WTC11 (cell line): ENCODE measurements around the gene HDAC9. TPM values are rescaled to one million over a fixed set of nuclear protein-coding genes. Genes with fewer than 3 reads are reported as not detected.

Experiments used
- ATAC-seq: fragments of 200-7000 bp; cut with Tn5 transposase; 2 replicates; pipeline ENCODE4 v1.10.0; 2021; ENCODE audit warnings: mild to moderate bottlenecking, moderate library complexity
- CTCF ChIA-PET: fragments of 300-600 bp; sonication (Branson Sonifier 250); formaldehyde crosslinking; loops from one replicate; lab custom pipeline; 2021; ENCODE audit warnings: antibody characterized with exemption; lab: Charles Lee
- POLR2A ChIA-PET: fragments of 350-600 bp; sonication (Branson Sonifier 250); formaldehyde crosslinking; loops from one replicate; lab custom pipeline; 2021; ENCODE audit warnings: antibody characterized with exemption; lab: Charles Lee
- DNase-seq: peaks from one replicate; pipeline ENCODE4 v3.0.0; 2021; ENCODE audit warnings: low spot score
- H3K27ac Mint-ChIP-seq: 2 replicates; pipeline ENCODE4 v1.8.0; 2021; ENCODE audit warnings: mixed read lengths
- H3K27me3 Mint-ChIP-seq: 2 replicates; pipeline ENCODE4 v1.8.0; 2021; ENCODE audit warnings: low read depth, mild to moderate bottlenecking, moderate library complexity, mixed read lengths
- H3K36me3 Mint-ChIP-seq: 2 replicates; pipeline ENCODE4 v1.8.0; 2021; ENCODE audit warnings: mixed read lengths
- H3K4me1 Mint-ChIP-seq: 2 replicates; pipeline ENCODE4 v1.8.0; 2022; ENCODE audit warnings: mixed read lengths
- H3K4me3 Mint-ChIP-seq: 2 replicates; pipeline ENCODE4 v1.8.0; 2021; ENCODE audit warnings: mild to moderate bottlenecking, moderate library complexity, mixed read lengths
- H3K9me3 Mint-ChIP-seq: 2 replicates; pipeline ENCODE4 v1.8.0; 2021; ENCODE audit warnings: mixed read lengths
- AFF4 ChIP-seq: sonication (generic); formaldehyde crosslinking; IDR thresholded peaks from 2 replicates; pipeline ENCODE4 v1.8.1; 2023; ENCODE audit warnings: mild to moderate bottlenecking, missing genetic modification reagents, borderline replicate concordance
- CREB1 ChIP-seq: sonication (generic); formaldehyde crosslinking; IDR thresholded peaks from 2 replicates; pipeline ENCODE4 v1.8.0; 2023; ENCODE audit warnings: mild to moderate bottlenecking, missing genetic modification reagents
- CTCF ChIP-seq: fragments of 200-600 bp; IDR thresholded peaks from 2 replicates; pipeline ENCODE4 v1.8.0; 2022; ENCODE audit warnings: antibody characterized with exemption
- ESRRA ChIP-seq: sonication (generic); formaldehyde crosslinking; IDR thresholded peaks from 2 replicates; pipeline ENCODE4 v1.8.1; 2022; ENCODE audit warnings: mild to moderate bottlenecking, missing genetic modification reagents, borderline replicate concordance
- FOXP4 ChIP-seq: sonication (generic); formaldehyde crosslinking; IDR thresholded peaks from 2 replicates; pipeline ENCODE4 v1.8.0; 2022; ENCODE audit warnings: mild to moderate bottlenecking, missing genetic modification reagents
- GRHL2 ChIP-seq: fragments of 250-450 bp; sonication (Bioruptor Pico); IDR thresholded peaks from 2 replicates; pipeline ENCODE4 v1.8.0; 2022; ENCODE audit warnings: mild to moderate bottlenecking, moderate library complexity; ENCODE audit not compliant: insufficient replicate concordance, severe bottlenecking
- IRF1 ChIP-seq: sonication (generic); formaldehyde crosslinking; IDR thresholded peaks from 2 replicates; pipeline ENCODE4 v1.8.0; 2023; ENCODE audit warnings: missing genetic modification reagents
- KAT7 ChIP-seq: sonication (generic); formaldehyde crosslinking; IDR thresholded peaks from 2 replicates; pipeline ENCODE4 v1.8.1; 2023; ENCODE audit warnings: missing genetic modification reagents, mild to moderate bottlenecking, borderline replicate concordance
- MXD4 ChIP-seq: fragments of 250-450 bp; sonication (Bioruptor Pico); IDR thresholded peaks from 2 replicates; pipeline ENCODE4 v1.8.0; 2021; ENCODE audit warnings: mild to moderate bottlenecking, moderate library complexity, borderline replicate concordance
- NR1H2 ChIP-seq: sonication (generic); formaldehyde crosslinking; IDR thresholded peaks from 2 replicates; pipeline ENCODE4 v1.9.0; 2021; ENCODE audit warnings: mild to moderate bottlenecking, moderate library complexity, missing genetic modification reagents
- SMAD3 ChIP-seq: sonication (generic); formaldehyde crosslinking; IDR thresholded peaks from 2 replicates; pipeline ENCODE4 v1.8.0; 2022; ENCODE audit warnings: missing genetic modification reagents, mild to moderate bottlenecking, borderline replicate concordance
- SP1 ChIP-seq: sonication (generic); formaldehyde crosslinking; conservative IDR thresholded peaks from 2 replicates; pipeline ENCODE4 v1.8.1; 2022; ENCODE audit warnings: missing genetic modification reagents
- ZBTB43 ChIP-seq: sonication (generic); formaldehyde crosslinking; IDR thresholded peaks from 2 replicates; pipeline ENCODE4 v1.8.1; 2023; ENCODE audit warnings: mild to moderate bottlenecking, missing genetic modification reagents
- ZMAT4 ChIP-seq: fragments of 250-450 bp; sonication (Bioruptor Pico); IDR thresholded peaks from 2 replicates; pipeline ENCODE4 v1.9.0; 2021; ENCODE audit warnings: mild to moderate bottlenecking
- ZNF317 ChIP-seq: sonication (generic); formaldehyde crosslinking; IDR thresholded peaks from 2 replicates; pipeline ENCODE4 v1.8.1; 2023; ENCODE audit warnings: low read depth, mild to moderate bottlenecking, moderate library complexity, missing genetic modification reagents, borderline replicate concordance
- total RNA-seq: library from RNA; stranded (reverse); gene quantifications from 3 replicates; pipeline ENCODE4 v1.2.3, GENCODE V29; 2021

Gene HDAC9
- total RNA-seq, 1 experiment from 2014 or later, result 18.8 TPM

- no peak for TF ChIP-seq SMAD3
- no peak for TF ChIP-seq SP1 (CRISPR knock-in tag)
- TF ChIP-seq KAT7 (CRISPR knock-in tag), result no peak
- no peak for TF ChIP-seq GRHL2
- TF ChIP-seq, all 79 proteins: peak for 0
Measured at GRCh38 chr7:18497800-18498199, 2.3 kb downstream of the HDAC9 start (continued).

GRCh38 chr7:18498341-18498740, 2.8 kb downstream of the HDAC9 start:
- Mint-ChIP-seq H3K27ac (no peak overlapping the region), H3K27me3 (no peaks in the 10 kb centered on the region), H3K4me1 (peaks cover 61% of the 10 kb centered on the region), H3K4me3 (no peak overlapping the region), H3K9me3 (no peaks in the 10 kb centered on the region), H3K36me3 (no peaks in the 10 kb centered on the region)
- DNase-seq (no peak), ATAC-seq (no peak)
- TF ChIP-seq ZNF317 (CRISPR knock-in tag), result no peak
- no peak for TF ChIP-seq CREB1 (CRISPR knock-in tag)
- no peak for TF ChIP-seq AFF4 (CRISPR knock-in tag)
- no peak for TF ChIP-seq MXD4 (CRISPR knock-in tag)
- TF ChIP-seq ZBTB43 (CRISPR knock-in tag), result no peak
- TF ChIP-seq NR1H2 (CRISPR knock-in tag), result no peak
- no peak for TF ChIP-seq ZMAT4 (CRISPR knock-in tag)
- no peak for TF ChIP-seq SMAD3
- TF ChIP-seq CTCF, result no peak
- TF ChIP-seq ESRRA (CRISPR knock-in tag), result no peak
- no peak for TF ChIP-seq FOXP4 (CRISPR knock-in tag)
- TF ChIP-seq IRF1 (CRISPR knock-in tag), result no peak
- CTCF ChIA-PET, result interaction anchor here (1.1 to 3.6 kb wide), 3 partner anchors 92 to 142 kb away, joined by 3 to 19 read pairs (median 3); no protein-coding TSS in a partner anchor
- POLR2A ChIA-PET, result no interaction called here
